Endometrial microvascular endothelial cells (primary cell): ENCODE data around the gene SRPK1. TPM values are rescaled to one million over a fixed set of nuclear protein-coding genes. Genes with fewer than 3 reads are reported as not detected.

ENCODE experiments used
- in situ Hi-C: cut with HindIII; loops from 2 replicates; pipeline ENCODE4 v1.10.0; 2017; ENCODE audit warnings: low sequenced_read_pairs, low pct_unique_long_range_greater_than_20kb; ENCODE audit errors: inconsistent ontology term
- total RNA-seq: library from RNA; depleted of rRNA; stranded (reverse); fragments of >200 nt; gene quantifications from one replicate; pipeline ENCODE4 v1.2.3, GENCODE V29; 2015; ENCODE audit errors: inconsistent ontology term

SRPK1 gene
- total RNA-seq, 1 donor from 2014 or later: 91.6 TPM

GRCh38 chr6:35795453-35796071 is 125.3 kb downstream of the SRPK1 start:
- in situ Hi-C loops: no loop called here

- in situ Hi-C loops: no loop called here
Observed at GRCh38 chr6:35794536-35795452, 126.1 kb downstream of the SRPK1 start.

- in situ Hi-C loops: no loop called here
Observed at GRCh38 chr6:35790683-35791082, 130.2 kb downstream of the SRPK1 start.

GRCh38 chr6:35788423-35788982 is 132.4 kb downstream of the SRPK1 start:
- in situ Hi-C loops: no loop called here

- in situ Hi-C loops: no loop called here
Observed at GRCh38 chr6:35787266-35788218, 133.4 kb downstream of the SRPK1 start.

GRCh38 chr6:35786810-35787209 is 134.1 kb downstream of the SRPK1 start:
- in situ Hi-C loops: no loop called here

GRCh38 chr6:35786272-35786671 is 134.6 kb downstream of the SRPK1 start:
- in situ Hi-C loops: no loop called here

GRCh38 chr6:35784200-35784599 is 136.7 kb downstream of the SRPK1 start:
- in situ Hi-C loops: no loop called here

Other genes with a start within 250 kb of the SRPK1 start
- gene FKBP5, start 232.2 kb downstream of the SRPK1 start, total RNA-seq: 67.3 TPM
- gene ARMC12, start 184.1 kb downstream of the SRPK1 start, total RNA-seq: 0.93 TPM
- gene CLPSL2, start 144.5 kb downstream of the SRPK1 start, total RNA-seq: not detected
- gene CLPSL1, start 140.1 kb downstream of the SRPK1 start, total RNA-seq: not detected
- not detected for gene CLPS, start 123.8 kb downstream of the SRPK1 start, total RNA-seq
- not detected for gene LHFPL5, start 115.7 kb downstream of the SRPK1 start, total RNA-seq
- not detected for gene SLC26A8, start 103.5 kb upstream of the SRPK1 start, total RNA-seq
- gene MAPK14, start 106.7 kb upstream of the SRPK1 start, total RNA-seq: 51.5 TPM
- gene MAPK13, start 209.4 kb upstream of the SRPK1 start, total RNA-seq: 9.3 TPM